KMS-11 (cell line): ENCODE measurements around the gene SREBF1.
A peak's percentile ranks its signal among the peaks of the same experiment; 100 is the strongest.

Experiments
- H2AFZ ChIP-seq: fragments of 200-600 bp; sonication (generic); 2 replicates; pipeline ENCODE4 v1.6.1; 2016; ENCODE audit warnings: antibody characterized with exemption, mixed run types, low read depth
- H3K27ac ChIP-seq: fragments of 200-600 bp; sonication (generic); 2 replicates; pipeline ENCODE4 v1.6.1; 2016; ENCODE audit warnings: mild to moderate bottlenecking, mixed run types
- H3K27me3 ChIP-seq: fragments of 200-600 bp; sonication (generic); 2 replicates; pipeline ENCODE4 v1.6.1; 2017; ENCODE audit warnings: mild to moderate bottlenecking, low read depth, mixed run types, moderate library complexity; ENCODE audit not compliant: insufficient read depth
- H3K36me3 ChIP-seq: fragments of 200-600 bp; sonication (generic); 2 replicates; pipeline ENCODE4 v1.6.1; 2017; ENCODE audit warnings: mild to moderate bottlenecking, mixed run types; ENCODE audit not compliant: insufficient read depth
- H3K4me1 ChIP-seq: fragments of 200-600 bp; sonication (generic); 2 replicates; pipeline ENCODE4 v1.6.1; 2016; ENCODE audit warnings: mild to moderate bottlenecking, low read depth, mixed run types; ENCODE audit not compliant: poor library complexity, severe bottlenecking
- H3K4me2 ChIP-seq: fragments of 200-600 bp; sonication (generic); 2 replicates; pipeline ENCODE4 v1.7.0; 2016; ENCODE audit warnings: mild to moderate bottlenecking, mixed run types
- H3K4me3 ChIP-seq: fragments of 200-600 bp; sonication (generic); IDR thresholded peaks from 2 replicates; pipeline ENCODE4 v1.6.1; 2017; ENCODE audit warnings: low read depth, low read length, mixed read lengths; ENCODE audit not compliant: insufficient read depth
- H3K79me2 ChIP-seq: fragments of 200-600 bp; sonication (generic); 2 replicates; pipeline ENCODE4 v1.6.1; 2016; ENCODE audit warnings: low read depth, mixed run types; ENCODE audit not compliant: insufficient read depth
- H3K9ac ChIP-seq: fragments of 200-600 bp; sonication (generic); 2 replicates; pipeline ENCODE4 v1.6.1; 2016; ENCODE audit warnings: mild to moderate bottlenecking, mixed run types
- H4K20me1 ChIP-seq: fragments of 200-600 bp; sonication (generic); 2 replicates; pipeline ENCODE4 v1.6.1; 2016; ENCODE audit warnings: mild to moderate bottlenecking, mixed run types; ENCODE audit not compliant: insufficient read depth
- CTCF ChIP-seq: fragments of 200-600 bp; sonication (generic); conservative IDR thresholded peaks from 2 replicates; pipeline ENCODE4 v1.6.1; 2017; ENCODE audit warnings: low read depth, mild to moderate bottlenecking, antibody characterized with exemption, low read length, moderate library complexity, mixed read lengths

The SREBF1 gene

GRCh38 chr17:17842111-17842876 is 5.5 kb upstream of the SREBF1 start:
- TF ChIP-seq CTCF = no peak
- H3K4me2 ChIP-seq = no peak overlapping the region
- H3K4me1 ChIP-seq = peaks cover 37% of the 10 kb centered on the region
- no peak overlapping the region for H3K4me3 ChIP-seq
- H3K79me2 ChIP-seq = no peaks in the 10 kb centered on the region
- no peak overlapping the region for H3K9ac ChIP-seq
- H3K27me3 ChIP-seq = no peaks in the 10 kb centered on the region
- no peak overlapping the region for H3K27ac ChIP-seq
- H4K20me1 ChIP-seq = no peaks in the 10 kb centered on the region
- no peaks in the 10 kb centered on the region for H3K36me3 ChIP-seq
- no peak overlapping the region for H2AFZ ChIP-seq

GRCh38 chr17:17841601-17842025 is 4.8 kb upstream of the SREBF1 start:
- no peak overlapping the region for H3K9ac ChIP-seq
- H3K4me3 ChIP-seq = no peak overlapping the region
- no peak overlapping the region for H3K27ac ChIP-seq
- no peaks in the 10 kb centered on the region for H3K79me2 ChIP-seq
- no peak overlapping the region for H3K4me2 ChIP-seq
- H3K36me3 ChIP-seq = no peaks in the 10 kb centered on the region
- no peak for TF ChIP-seq CTCF
- no peak overlapping the region for H2AFZ ChIP-seq
- peaks cover 40% of the 10 kb centered on the region for H3K4me1 ChIP-seq
- H3K27me3 ChIP-seq = no peaks in the 10 kb centered on the region
- H4K20me1 ChIP-seq = no peaks in the 10 kb centered on the region

GRCh38 chr17:17840751-17841591 is 4.2 kb upstream of the SREBF1 start:
- Histone ChIP-seq H2AFZ (no peak overlapping the region), H3K4me1 (peaks cover 40% of the 10 kb centered on the region), H3K27ac (peak overlapping the region; percentile 53; the same call in 1 of the 2 replicates), H3K27me3 (no peaks in the 10 kb centered on the region), H3K79me2 (no peaks in the 10 kb centered on the region), H3K9ac (no peak overlapping the region; the same call in 1 of the 2 replicates), H3K4me2 (0 out of 2 replicates have a peak overlapping the region, but pooled peaks have one; percentile 25), H4K20me1 (no peaks in the 10 kb centered on the region), H3K4me3 (no peak overlapping the region), H3K36me3 (no peaks in the 10 kb centered on the region)
- TF ChIP-seq CTCF = no peak

- Histone ChIP-seq H3K36me3 (no peaks in the 10 kb centered on the region), H4K20me1 (no peaks in the 10 kb centered on the region), H3K27me3 (no peaks in the 10 kb centered on the region), H3K9ac (peak overlapping the region; percentile 61), H3K27ac (peak overlapping the region; percentile 53), H3K4me2 (peak overlapping the region; percentile 82), H2AFZ (peak overlapping the region; percentile 30), H3K4me1 (peaks cover 47% of the 10 kb centered on the region), H3K4me3 (no peak overlapping the region), H3K79me2 (peaks cover 8% of the 10 kb centered on the region; the same call in 1 of the 2 replicates)
- no peak for TF ChIP-seq CTCF
Observed at GRCh38 chr17:17839791-17840707, 3.3 kb upstream of the SREBF1 start.
